ENCODE measurements around the gene ADAMTS4. TPM values are rescaled to one million over a fixed set of nuclear protein-coding genes. Genes with fewer than 3 reads are reported as not detected.

ADAMTS4 gene
- total RNA-seq, 1 donor from 2014 or later = 2.7 TPM

- H3K4me1 Mint-ChIP-seq (ENCODE audit: low read depth, unreplicated experiment) = peaks cover 9% of the 10 kb centered on the region
Observed at GRCh38 chr1:161206411-161207140, 7.7 kb upstream of the ADAMTS4 start.

GRCh38 chr1:161201836-161202712 is 3.2 kb upstream of the ADAMTS4 start, which contains the start of gene NDUFS2:
Gene NDUFS2, plus strand, starts transcription at chr1:161202367. Its CDS starts 19 bp downstream, at chr1:161202386.
- Histone ChIP-seq H3K4me3 (ENCODE audit: insufficient read depth, low read depth, low read length) (peak within 1 kb of the TSS; percentile 94), H4K20me1 (ENCODE audit: insufficient read depth, low read length) (peaks cover 5% of the 10 kb centered on the region), H3K36me3 (ENCODE audit: insufficient read depth, low read length) (peaks cover 18% of the 10 kb centered on the region), H3K4me1 (ENCODE audit: insufficient read depth, low read length) (peaks cover 36% of the 10 kb centered on the region), H2AFZ (ENCODE audit: low read depth, low read length) (peak within 1 kb of the TSS; percentile 83), H3K27me3 (ENCODE audit: insufficient read depth, low read length) (no peaks in the 10 kb centered on the region), H3K27ac (ENCODE audit: low read depth, low read length) (peak within 1 kb of the TSS; percentile 90), H3K9me3 (ENCODE audit: insufficient read depth, low read depth, low read length) (no peaks in the 10 kb centered on the region), H3K79me2 (ENCODE audit: insufficient read depth, low read length) (peaks cover 31% of the 10 kb centered on the region), H3K9ac (ENCODE audit: low read length) (peak within 1 kb of the TSS; percentile 92), H3K4me2 (ENCODE audit: low read length) (peak within 1 kb of the TSS; percentile 87)
- no peaks in the 10 kb centered on the region for H3K9me3 Mint-ChIP-seq (ENCODE audit: unreplicated experiment)
- peaks cover 2% of the 10 kb centered on the region for H3K36me3 Mint-ChIP-seq (ENCODE audit: low read depth, unreplicated experiment)
- peak within 1 kb of the TSS; percentile 95 for H3K27ac Mint-ChIP-seq (ENCODE audit: unreplicated experiment)
- TF ChIP-seq EZH2 (IDR thresholded peaks at IDR 0.05; ENCODE audit: insufficient read depth, low read length) (no peak), CTCF (IDR thresholded peaks at IDR 0.05; ENCODE audit: insufficient read depth, low read depth, low read length) (peak; percentile 30)
- H3K27me3 Mint-ChIP-seq (ENCODE audit: low read depth, unreplicated experiment) = no peaks in the 10 kb centered on the region
- FAIRE-seq = peak; percentile 59
- DNase-seq (ENCODE audit: low read depth) = peak; percentile 98
- H3K4me3 Mint-ChIP-seq (ENCODE audit: unreplicated experiment) = peak within 1 kb of the TSS; percentile 94
- peaks cover 27% of the 10 kb centered on the region for H3K4me1 Mint-ChIP-seq (ENCODE audit: low read depth, unreplicated experiment)

More at GRCh38 chr1:161206411-161207140, 7.7 kb upstream of the ADAMTS4 start:
- H3K4me2 ChIP-seq (ENCODE audit: low read length) = no peak overlapping the region
- peaks cover 41% of the 10 kb centered on the region for H3K36me3 ChIP-seq (ENCODE audit: insufficient read depth, low read length)
- no peaks in the 10 kb centered on the region for H3K9me3 Mint-ChIP-seq (ENCODE audit: unreplicated experiment)
- no peak for DNase-seq (ENCODE audit: low read depth)
- H3K9ac ChIP-seq (ENCODE audit: low read length) = no peak overlapping the region
- no peak for TF ChIP-seq CTCF (IDR thresholded peaks at IDR 0.05; ENCODE audit: insufficient read depth, low read depth, low read length)
- no peak for TF ChIP-seq EZH2 (IDR thresholded peaks at IDR 0.05; ENCODE audit: insufficient read depth, low read length)
- peaks cover 17% of the 10 kb centered on the region for H3K4me1 ChIP-seq (ENCODE audit: insufficient read depth, low read length)
- no peak overlapping the region for H3K4me3 ChIP-seq (ENCODE audit: insufficient read depth, low read depth, low read length)
- FAIRE-seq = no peak
- H3K27me3 ChIP-seq (ENCODE audit: insufficient read depth, low read length) = no peaks in the 10 kb centered on the region
- peaks cover 36% of the 10 kb centered on the region for H3K79me2 ChIP-seq (ENCODE audit: insufficient read depth, low read length)
- no peak overlapping the region for H3K4me3 Mint-ChIP-seq (ENCODE audit: unreplicated experiment)
- no peak overlapping the region for H2AFZ ChIP-seq (ENCODE audit: low read depth, low read length)
- H3K36me3 Mint-ChIP-seq (ENCODE audit: low read depth, unreplicated experiment) = peaks cover 10% of the 10 kb centered on the region
- H3K27me3 Mint-ChIP-seq (ENCODE audit: low read depth, unreplicated experiment) = no peaks in the 10 kb centered on the region
- no peak overlapping the region for H3K27ac ChIP-seq (ENCODE audit: low read depth, low read length)
- no peaks in the 10 kb centered on the region for H3K9me3 ChIP-seq (ENCODE audit: insufficient read depth, low read depth, low read length)
- no peak overlapping the region for H3K27ac Mint-ChIP-seq (ENCODE audit: unreplicated experiment)
- peaks cover 21% of the 10 kb centered on the region for H4K20me1 ChIP-seq (ENCODE audit: insufficient read depth, low read length)
